GM12878 (cell line): Measurements from ENCODE around the gene HMX2. TPM values are rescaled to one million over a fixed set of nuclear protein-coding genes. Genes with fewer than 3 reads are reported as not detected.

Experiments used
- ATAC-seq: fragments of 200-7000 bp; cut with Tn5 transposase; 3 replicates; pipeline ENCODE4 v1.9.1; 2020; ENCODE audit warnings: mild to moderate bottlenecking, moderate library complexity
- BruUV-seq: library from RNA; stranded (reverse); fragments of 400-500 nt; replicated peaks from 2 replicates; lab custom pipeline; 2021; lab: Mats Ljungman, UMichigan
- CTCF ChIA-PET: fragments of 300-600 bp; sonication (Branson Sonifier 250); formaldehyde crosslinking; extraction: SDS; loops from one replicate; lab custom pipeline; 2021; ENCODE audit warnings: inconsistent platforms; lab: Yijun Ruan, JAX
- POLR2A ChIA-PET: fragments of 350-600 bp; formaldehyde crosslinking; extraction: SDS; loops from one replicate; lab custom pipeline; 2021; ENCODE audit warnings: inconsistent platforms; lab: Charles Lee
- RAD21 ChIA-PET: fragments of 300-600 bp; sonication (Branson Sonifier 250); formaldehyde crosslinking; loops from one replicate; lab custom pipeline; 2023; ENCODE audit warnings: antibody characterized with exemption; ENCODE audit not compliant: unreplicated experiment; lab: Charles Lee
- SMC1A ChIA-PET: fragments of 300-600 bp; sonication (Branson Sonifier 250); formaldehyde crosslinking; loops from one replicate; lab custom pipeline; 2023; ENCODE audit not compliant: unreplicated experiment, uncharacterized antibody; lab: Charles Lee
- DNase-seq: peaks from one replicate; pipeline ENCODE4 v3.0.0-alpha.2; 2011; ENCODE audit warnings: low read depth, low spot score
- FAIRE-seq: peaks from 3 replicates; lab custom pipeline; 2011; peaks lifted over from hg19 to GRCh38; lab: Jason Lieb, UNC
- H2AFZ ChIP-seq: 2 replicates; pipeline ENCODE4 v1.6.0; 2011; ENCODE audit warnings: low read depth, low read length, control low read depth; ENCODE audit not compliant: control insufficient read depth
- H3K27ac ChIP-seq: 2 replicates; pipeline ENCODE4 v1.5.1; 2011; ENCODE audit warnings: control low read depth; ENCODE audit not compliant: control insufficient read depth, insufficient read depth
- H3K27me3 ChIP-seq, 2 experiments: replicated peaks in 1 of 2; 2 replicates each; pipeline versions ENCODE4 v1.6.0 to v1.6.1; 2011; ENCODE audit warnings: low read length in 1 of 2; ENCODE audit not compliant: control insufficient read depth in 2 of 2, insufficient read depth in 2 of 2
- H3K36me3 ChIP-seq, 2 experiments: 2 replicates each; pipeline ENCODE4 v1.5.1; 2011; ENCODE audit warnings: low read length in 1 of 2; ENCODE audit not compliant: control insufficient read depth in 2 of 2, insufficient read depth in 2 of 2
- H3K4me1 ChIP-seq: 2 replicates; pipeline ENCODE4 v1.6.1; 2011; ENCODE audit warnings: mild to moderate bottlenecking, low read length, moderate library complexity, mixed read lengths; ENCODE audit not compliant: control insufficient read depth, insufficient read depth
- H3K4me2 ChIP-seq: 2 replicates; pipeline ENCODE4 v1.6.0; 2011; ENCODE audit warnings: control low read depth; ENCODE audit not compliant: control insufficient read depth, insufficient read depth
- H3K4me3 ChIP-seq: fragments of 200-600 bp; sonication (generic); 2 replicates; pipeline ENCODE4 v1.5.1; 2016
- H3K79me2 ChIP-seq: 2 replicates; pipeline ENCODE4 v1.6.0; 2011; ENCODE audit warnings: low read length; ENCODE audit not compliant: control insufficient read depth, insufficient read depth
- H3K9ac ChIP-seq: 2 replicates; pipeline ENCODE4 v1.8.0; 2011; ENCODE audit warnings: low read length, control low read depth, mixed read lengths; ENCODE audit not compliant: control insufficient read depth, insufficient read depth
- H3K9me3 ChIP-seq: replicated peaks from 3 replicates; pipeline ENCODE4 v1.5.1; 2011; ENCODE audit warnings: mild to moderate bottlenecking, low read length; ENCODE audit not compliant: control insufficient read depth, insufficient read depth
- H4K20me1 ChIP-seq: 2 replicates; pipeline ENCODE4 v1.6.0; 2011; ENCODE audit not compliant: control insufficient read depth, insufficient read depth
- ATF7 ChIP-seq: fragments of 450-650 bp; IDR thresholded peaks from 2 replicates; pipeline ENCODE4 v1.6.1; 2016; ENCODE audit warnings: low read depth, mild to moderate bottlenecking
- FOXM1 ChIP-seq: IDR thresholded peaks from 2 replicates; pipeline ENCODE4 v1.6.1; 2012; ENCODE audit warnings: low read depth, mild to moderate bottlenecking, inconsistent platforms, low read length, moderate library complexity
- MYC ChIP-seq: IDR thresholded peaks from 2 replicates; pipeline ENCODE4 v1.6.1; 2011; ENCODE audit warnings: mild to moderate bottlenecking, low read length, moderate library complexity, inconsistent platforms; ENCODE audit not compliant: insufficient read depth, insufficient replicate concordance, insufficient read length, severe bottlenecking
- NR2C1 ChIP-seq: fragments of 450-650 bp; IDR thresholded peaks from 2 replicates; pipeline ENCODE4 v1.6.1; 2017; ENCODE audit warnings: antibody characterized with exemption, mild to moderate bottlenecking, moderate library complexity
- RFX5 ChIP-seq: IDR thresholded peaks from 2 replicates; pipeline ENCODE4 v1.6.1; 2011; ENCODE audit warnings: low read depth, low read length, improper control_type of control experiment
- SMAD5 ChIP-seq: IDR thresholded peaks from 2 replicates; pipeline ENCODE4 v1.6.1; 2016; ENCODE audit warnings: antibody characterized with exemption, low read depth
- WGBS: methylation state at CpG from one replicate; pipeline ENCODE4 v1.1.6; 2016; ENCODE audit warnings: low lambda C conversion rate; ENCODE audit not compliant: insufficient replicate concordance, insufficient coverage; ENCODE audit errors: missing lambda C conversion rate; 5-methylcytosine and 5-hydroxymethylcytosine counted together
- in situ Hi-C: fragments of 300-500 bp; cut with MboI; formaldehyde crosslinking; loops from 9 replicates; pipeline ENCODE4 v1.14.3; 2018; ENCODE audit warnings: mixed read lengths
- intact Hi-C: fragments of 100-400 bp; cut with micrococcal nuclease; formaldehyde crosslinking; loops from one replicate; pipeline ENCODE4 v1.14.2; 2022; ENCODE audit not compliant: unreplicated experiment
- polyA plus RNA-seq, 11 experiments: library from polyadenylated mRNA; depleted of rRNA in 4 of 11; unstranded in 6 of 11; stranded (reverse) in 5 of 11; fragments of >200 nt; fragmentation: Nextera tagmentation in 4 of 11; fragmentation: Illumina TruSeq in 1 of 11; extraction: Ambion mirVana in 4 of 11; extraction: Trizol in 1 of 11; gene quantifications; 1 replicate in 1 of 11; 2 replicates in 10 of 11; pipeline versions ENCODE4 v1.2.1 to v1.2.3, GENCODE V29; 2011 to 2016; ENCODE audit warnings: inconsistent platforms in 2 of 11, missing spikeins in 2 of 11, low read depth in 1 of 11
- total RNA-seq, 4 experiments: library from RNA; depleted of rRNA in 3 of 4; stranded (reverse); fragments of >200 nt in 3 of 4; fragmentation: Illumina TruSeq in 1 of 4; extraction: Trizol in 1 of 4; gene quantifications; 2 replicates each; pipeline versions ENCODE4 v1.2.1 to v1.2.3, GENCODE V29; 2013 to 2021

Gene HMX2
- total and polyA plus RNA-seq, 10 of the 15 experiments (the other 5 are each of a cell fraction or from before 2014, with no cell fraction given) = 1.4 to 31.3 (median 16.8) TPM; not detected in 1

DNA sequence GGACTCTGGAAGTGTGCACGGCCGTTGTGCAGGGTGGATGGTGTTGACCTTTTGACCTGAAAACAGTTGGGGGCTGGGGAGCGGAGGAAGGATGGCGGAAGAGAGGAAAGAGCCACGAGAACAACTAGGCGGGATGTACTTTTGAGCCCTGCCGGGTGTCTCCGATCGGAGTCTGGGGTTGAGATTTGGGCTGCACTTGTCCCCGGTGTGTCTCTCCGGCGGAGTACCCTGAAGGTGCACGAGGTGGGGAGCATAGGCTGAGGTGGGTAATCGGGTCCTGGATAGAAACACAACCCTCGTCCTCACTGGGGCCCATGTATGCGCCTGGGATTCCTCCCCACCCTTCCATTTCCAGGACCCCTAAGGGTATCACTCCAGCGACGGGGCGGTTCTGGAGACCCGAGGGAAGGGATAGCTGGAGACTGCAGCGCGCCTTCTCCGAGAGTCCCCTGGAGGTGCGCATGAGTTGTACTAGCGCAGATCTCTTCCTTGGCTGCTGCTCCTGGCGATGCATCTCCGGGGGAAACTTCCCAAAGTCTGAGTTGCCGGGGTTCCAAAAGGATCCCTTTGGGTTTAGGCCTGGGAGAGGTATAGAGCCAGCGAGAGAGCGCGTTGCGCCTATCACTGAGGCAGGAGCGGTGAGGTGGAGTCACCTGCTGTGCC is 4.6 kb upstream of the HMX2 start (continued):
- no peak for TF ChIP-seq RFX5

DNA sequence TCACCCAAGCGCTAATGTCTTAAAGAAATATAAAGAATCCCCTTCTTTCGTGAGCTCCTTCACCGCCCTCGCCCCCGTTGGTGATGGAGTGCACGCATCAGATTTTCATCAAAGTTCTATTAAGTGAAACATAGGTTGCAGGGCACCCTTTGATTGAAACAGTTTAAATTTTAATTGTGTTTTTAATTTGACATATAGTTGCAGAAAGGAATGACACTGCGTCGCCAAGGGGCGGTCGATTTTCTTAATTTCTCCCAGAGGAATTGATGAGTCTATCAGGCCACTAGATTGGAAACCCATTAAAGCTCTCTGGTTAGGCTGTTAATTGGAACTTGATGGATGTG is 4.1 kb upstream of the HMX2 start:
- in situ Hi-C loops (no loop called here), intact Hi-C loops (no loop called here)
- FAIRE-seq (no peak), DNase-seq (no peak), ATAC-seq (no peak)
- peaks cover 4% of the 10 kb centered on the region; the same call in 1 of the 2 replicates for H3K4me1 ChIP-seq
- no peak overlapping the region for H3K4me3 ChIP-seq
- H3K4me2 ChIP-seq = no peak overlapping the region
- BruUV-seq = no TSS peak
- H3K36me3 ChIP-seq = no peaks in the 10 kb centered on the region
- peaks cover 38 to 40% of the 10 kb centered on the region in 2 experiments for H3K27me3 ChIP-seq
- H3K27ac ChIP-seq = no peak overlapping the region
- ChIA-PET POLR2A (no interaction called here), RAD21 (no interaction called here), CTCF (interaction anchor here (1.0 kb wide), 1 partner anchor 10 kb away, joined by 3 read pairs; no protein-coding TSS in a partner anchor), SMC1A (no interaction called here)
- TF ChIP-seq ATF7 = no peak
- no peak for TF ChIP-seq SMAD5
- TF ChIP-seq FOXM1 = no peak
- TF ChIP-seq MYC = no peak
- TF ChIP-seq NR2C1 = no peak
- no peak overlapping the region for H3K9ac ChIP-seq
- no peaks in the 10 kb centered on the region for H4K20me1 ChIP-seq
- peaks cover 1% of the 10 kb centered on the region; the same call in 2 of the 3 replicates for H3K9me3 ChIP-seq
- H3K79me2 ChIP-seq = peaks cover 15% of the 10 kb centered on the region
- H2AFZ ChIP-seq = no peak overlapping the region
- WGBS = 55% methylated on average over 10 of the region's 10 CpGs
